22Rv1 (cell line): ENCODE measurements around the gene TNFSF15.

Experiments
- CTCF ChIP-seq: fragments of 450-650 bp; IDR thresholded peaks from 2 replicates; pipeline ENCODE4 v1.5.1; 2017; ENCODE audit warnings: mild to moderate bottlenecking
- ZFX ChIP-seq: fragments of 450-650 bp; IDR thresholded peaks from 2 replicates; pipeline ENCODE4 v1.6.1; 2017; ENCODE audit warnings: antibody characterized with exemption, borderline replicate concordance

- no peak for TF ChIP-seq CTCF
- TF ChIP-seq ZFX, result no peak
Measured at GRCh38 chr9:114791736-114792135, 14.1 kb downstream of the TNFSF15 start.
